ENCODE data around the gene CRACR2B. TPM values are rescaled to one million over a fixed set of nuclear protein-coding genes. Genes with fewer than 3 reads are reported as not detected.

CRACR2B gene
- total and polyA plus RNA-seq, 2 of the 13 experiments (the other 11 are each of a cell fraction or from before 2014, with no cell fraction given): 14.9 to 21.0 TPM

DNA sequence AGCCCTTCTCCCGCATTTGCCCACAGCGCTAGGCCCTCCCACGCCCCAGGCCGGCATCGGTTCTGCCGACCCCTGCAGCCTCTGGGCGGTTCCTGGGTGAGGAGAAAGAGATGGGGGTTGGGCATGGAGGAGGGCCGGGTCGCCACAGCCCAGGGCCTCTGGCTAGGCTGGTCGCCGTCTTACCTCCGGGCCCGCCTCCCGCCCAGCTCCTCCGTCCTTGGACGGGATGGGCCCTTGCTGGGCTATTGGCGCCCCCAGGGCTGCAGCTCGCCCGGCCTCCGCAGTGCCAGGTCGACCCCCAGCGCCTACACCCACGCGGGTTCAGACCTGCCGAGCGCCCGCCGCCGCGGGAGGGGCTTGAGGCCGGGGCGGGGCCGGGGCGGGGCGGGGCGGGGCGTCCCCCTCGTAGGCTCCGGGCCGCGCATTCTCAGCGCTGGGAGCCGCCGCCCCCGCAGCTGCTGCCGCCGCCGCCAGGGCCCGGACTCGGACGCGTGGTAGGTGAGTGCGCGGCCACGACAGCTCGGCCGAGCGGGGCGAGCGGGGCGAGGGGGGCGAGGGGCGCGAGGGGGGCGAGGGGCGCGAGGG lies 4.9 kb downstream of the CRACR2B start, which contains the start of gene CD151 (continued):
- TF ChIP-seq, protein P1, sequence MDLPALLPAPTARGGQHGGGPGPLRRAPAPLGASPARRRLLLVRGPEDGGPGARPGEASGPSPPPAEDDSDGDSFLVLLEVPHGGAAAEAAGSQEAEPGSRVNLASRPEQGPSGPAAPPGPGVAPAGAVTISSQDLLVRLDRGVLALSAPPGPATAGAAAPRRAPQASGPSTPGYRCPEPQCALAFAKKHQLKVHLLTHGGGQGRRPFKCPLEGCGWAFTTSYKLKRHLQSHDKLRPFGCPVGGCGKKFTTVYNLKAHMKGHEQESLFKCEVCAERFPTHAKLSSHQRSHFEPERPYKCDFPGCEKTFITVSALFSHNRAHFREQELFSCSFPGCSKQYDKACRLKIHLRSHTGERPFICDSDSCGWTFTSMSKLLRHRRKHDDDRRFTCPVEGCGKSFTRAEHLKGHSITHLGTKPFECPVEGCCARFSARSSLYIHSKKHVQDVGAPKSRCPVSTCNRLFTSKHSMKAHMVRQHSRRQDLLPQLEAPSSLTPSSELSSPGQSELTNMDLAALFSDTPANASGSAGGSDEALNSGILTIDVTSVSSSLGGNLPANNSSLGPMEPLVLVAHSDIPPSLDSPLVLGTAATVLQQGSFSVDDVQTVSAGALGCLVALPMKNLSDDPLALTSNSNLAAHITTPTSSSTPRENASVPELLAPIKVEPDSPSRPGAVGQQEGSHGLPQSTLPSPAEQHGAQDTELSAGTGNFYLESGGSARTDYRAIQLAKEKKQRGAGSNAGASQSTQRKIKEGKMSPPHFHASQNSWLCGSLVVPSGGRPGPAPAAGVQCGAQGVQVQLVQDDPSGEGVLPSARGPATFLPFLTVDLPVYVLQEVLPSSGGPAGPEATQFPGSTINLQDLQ (CRISPR knock-in tag; IDR thresholded peaks at IDR 0.05): no peak
- TF ChIP-seq NCOR1 (IDR thresholded peaks at IDR 0.05; ENCODE audit: borderline replicate concordance, low read length) (no peak), SIX1 (CRISPR knock-in tag; IDR thresholded peaks at IDR 0.05; ENCODE audit: borderline replicate concordance) (no peak), CBX5 (CRISPR knock-in tag; IDR thresholded peaks at IDR 0.05; ENCODE audit: borderline replicate concordance) (no peak), TRIM24 (CRISPR knock-in tag; IDR thresholded peaks at IDR 0.05) (no peak), ZNF589 (CRISPR knock-in tag; conservative IDR thresholded peaks at IDR 0.05) (no peak), ISL2 (CRISPR knock-in tag; IDR thresholded peaks at IDR 0.05) (no peak), KDM2A (CRISPR knock-in tag; IDR thresholded peaks at IDR 0.05; ENCODE audit: borderline replicate concordance, low read depth) (peak; percentile 79), ZNF562 (CRISPR knock-in tag; IDR thresholded peaks at IDR 0.05; ENCODE audit: borderline replicate concordance) (no peak), ZNF3 (CRISPR knock-in tag; IDR thresholded peaks at IDR 0.05) (no peak), TAF1 (CRISPR knock-in tag; IDR thresholded peaks at IDR 0.05) (no peak; the same call in none of the 2 replicates), SYNCRIP (IDR thresholded peaks at IDR 0.05; ENCODE audit: insufficient read depth, low read depth, low read length) (no peak), MTA3 (CRISPR knock-in tag; IDR thresholded peaks at IDR 0.05) (no peak), FOXM1 (CRISPR knock-in tag; IDR thresholded peaks at IDR 0.05) (no peak), POLR2G (IDR thresholded peaks at IDR 0.05; ENCODE audit: low read depth, low read length) (peak; percentile 31), FLYWCH1 (CRISPR knock-in tag; IDR thresholded peaks at IDR 0.05) (no peak)
- TF ChIP-seq, protein P2, sequence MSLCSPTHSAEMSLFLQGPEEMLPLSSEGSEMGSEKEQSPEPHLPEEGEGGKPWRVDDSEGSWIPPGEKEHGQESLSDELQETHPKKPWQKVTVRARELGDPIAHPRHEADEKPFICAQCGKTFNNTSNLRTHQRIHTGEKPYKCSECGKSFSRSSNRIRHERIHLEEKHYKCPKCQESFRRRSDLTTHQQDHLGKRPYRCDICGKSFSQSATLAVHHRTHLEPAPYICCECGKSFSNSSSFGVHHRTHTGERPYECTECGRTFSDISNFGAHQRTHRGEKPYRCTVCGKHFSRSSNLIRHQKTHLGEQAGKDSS (CRISPR knock-in tag; IDR thresholded peaks at IDR 0.05; ENCODE audit: borderline replicate concordance, low read depth): no peak
- TF ChIP-seq, protein P3, sequence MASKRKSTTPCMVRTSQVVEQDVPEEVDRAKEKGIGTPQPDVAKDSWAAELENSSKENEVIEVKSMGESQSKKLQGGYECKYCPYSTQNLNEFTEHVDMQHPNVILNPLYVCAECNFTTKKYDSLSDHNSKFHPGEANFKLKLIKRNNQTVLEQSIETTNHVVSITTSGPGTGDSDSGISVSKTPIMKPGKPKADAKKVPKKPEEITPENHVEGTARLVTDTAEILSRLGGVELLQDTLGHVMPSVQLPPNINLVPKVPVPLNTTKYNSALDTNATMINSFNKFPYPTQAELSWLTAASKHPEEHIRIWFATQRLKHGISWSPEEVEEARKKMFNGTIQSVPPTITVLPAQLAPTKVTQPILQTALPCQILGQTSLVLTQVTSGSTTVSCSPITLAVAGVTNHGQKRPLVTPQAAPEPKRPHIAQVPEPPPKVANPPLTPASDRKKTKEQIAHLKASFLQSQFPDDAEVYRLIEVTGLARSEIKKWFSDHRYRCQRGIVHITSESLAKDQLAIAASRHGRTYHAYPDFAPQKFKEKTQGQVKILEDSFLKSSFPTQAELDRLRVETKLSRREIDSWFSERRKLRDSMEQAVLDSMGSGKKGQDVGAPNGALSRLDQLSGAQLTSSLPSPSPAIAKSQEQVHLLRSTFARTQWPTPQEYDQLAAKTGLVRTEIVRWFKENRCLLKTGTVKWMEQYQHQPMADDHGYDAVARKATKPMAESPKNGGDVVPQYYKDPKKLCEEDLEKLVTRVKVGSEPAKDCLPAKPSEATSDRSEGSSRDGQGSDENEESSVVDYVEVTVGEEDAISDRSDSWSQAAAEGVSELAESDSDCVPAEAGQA (IDR thresholded peaks at IDR 0.05; ENCODE audit: low read depth): no peak
- TF ChIP-seq, protein P3 (CRISPR knock-in tag; IDR thresholded peaks at IDR 0.05; ENCODE audit: borderline replicate concordance): no peak
- TF ChIP-seq, protein P4, sequence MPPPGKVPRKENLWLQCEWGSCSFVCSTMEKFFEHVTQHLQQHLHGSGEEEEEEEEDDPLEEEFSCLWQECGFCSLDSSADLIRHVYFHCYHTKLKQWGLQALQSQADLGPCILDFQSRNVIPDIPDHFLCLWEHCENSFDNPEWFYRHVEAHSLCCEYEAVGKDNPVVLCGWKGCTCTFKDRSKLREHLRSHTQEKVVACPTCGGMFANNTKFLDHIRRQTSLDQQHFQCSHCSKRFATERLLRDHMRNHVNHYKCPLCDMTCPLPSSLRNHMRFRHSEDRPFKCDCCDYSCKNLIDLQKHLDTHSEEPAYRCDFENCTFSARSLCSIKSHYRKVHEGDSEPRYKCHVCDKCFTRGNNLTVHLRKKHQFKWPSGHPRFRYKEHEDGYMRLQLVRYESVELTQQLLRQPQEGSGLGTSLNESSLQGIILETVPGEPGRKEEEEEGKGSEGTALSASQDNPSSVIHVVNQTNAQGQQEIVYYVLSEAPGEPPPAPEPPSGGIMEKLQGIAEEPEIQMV (CRISPR knock-in tag; IDR thresholded peaks at IDR 0.05; ENCODE audit: low read depth): no peak

Measured in HepG2 (cell line).